HepG2 (cell line): ENCODE results near the gene TNKS1BP1. TPM values are rescaled to one million over a fixed set of nuclear protein-coding genes. Genes with fewer than 3 reads are reported as not detected.

Source experiments
- BCL6 ChIP-seq: IDR thresholded peaks from 2 replicates; pipeline ENCODE4 v1.6.1; 2016; ENCODE audit warnings: missing genetic modification reagents, missing compliant biosample characterization
- BHLHE40 ChIP-seq: IDR thresholded peaks from 2 replicates; pipeline ENCODE4 v1.6.1; 2011; ENCODE audit warnings: low read length, improper control_type of control experiment
- CHD2 ChIP-seq: IDR thresholded peaks from 2 replicates; pipeline ENCODE4 v1.6.1; 2011; ENCODE audit warnings: low read depth, low read length, improper control_type of control experiment
- FIP1L1 ChIP-seq: fragments of 200-400 bp; formaldehyde crosslinking; IDR thresholded peaks from 2 replicates; pipeline ENCODE4 v1.6.1; 2018; ENCODE audit warnings: low read depth, mild to moderate bottlenecking, low read length, moderate library complexity, borderline replicate concordance; ENCODE audit not compliant: insufficient read depth
- FOXA1 ChIP-seq, 2 experiments: fragments of 450-650 bp in 1 of 2; sonication (generic) in 1 of 2; formaldehyde crosslinking in 1 of 2; IDR thresholded peaks; 2 replicates each; pipeline versions ENCODE4 v1.4.0 to v1.6.1; 2016 to 2020; ENCODE audit warnings: missing genetic modification reagents in 1 of 2
- HMG20A ChIP-seq: IDR thresholded peaks from 2 replicates; pipeline ENCODE4 v1.6.1; 2016; ENCODE audit warnings: borderline replicate concordance
- JUN ChIP-seq: sonication (generic); formaldehyde crosslinking; IDR thresholded peaks from 2 replicates; pipeline ENCODE4 v1.4.0; 2020; ENCODE audit warnings: mild to moderate bottlenecking, missing genetic modification reagents
- KMT2B ChIP-seq: IDR thresholded peaks from 2 replicates; pipeline ENCODE4 v1.6.1; 2016; ENCODE audit warnings: missing genetic modification reagents, missing compliant biosample characterization
- MTA1 ChIP-seq: sonication (generic); formaldehyde crosslinking; IDR thresholded peaks from 2 replicates; pipeline ENCODE4 v1.4.0; 2020; ENCODE audit warnings: missing genetic modification reagents, mild to moderate bottlenecking, borderline replicate concordance
- ONECUT2 ChIP-seq: sonication (generic); formaldehyde crosslinking; IDR thresholded peaks from 2 replicates; pipeline ENCODE4 v1.4.0; 2020; ENCODE audit warnings: missing genetic modification reagents
- SATB2 ChIP-seq: sonication (generic); formaldehyde crosslinking; IDR thresholded peaks from 2 replicates; pipeline ENCODE4 v1.5.0; 2020; ENCODE audit warnings: missing genetic modification reagents
- YEATS2 ChIP-seq: sonication (generic); formaldehyde crosslinking; IDR thresholded peaks from 2 replicates; pipeline ENCODE4 v1.4.0; 2020; ENCODE audit warnings: missing genetic modification reagents, borderline replicate concordance
- ZNF331 ChIP-seq: sonication (generic); formaldehyde crosslinking; IDR thresholded peaks from 2 replicates; pipeline ENCODE4 v1.4.0; 2020; ENCODE audit warnings: missing genetic modification reagents
- ZNF34 ChIP-seq: sonication (generic); formaldehyde crosslinking; IDR thresholded peaks from 2 replicates; pipeline ENCODE4 v1.4.0; 2020; ENCODE audit warnings: mild to moderate bottlenecking, missing genetic modification reagents, borderline replicate concordance
- ZNF557 ChIP-seq: sonication (generic); formaldehyde crosslinking; IDR thresholded peaks from 2 replicates; pipeline ENCODE4 v1.4.0; 2020; ENCODE audit warnings: missing genetic modification reagents
- ZNF597 ChIP-seq: sonication (generic); formaldehyde crosslinking; IDR thresholded peaks from 2 replicates; pipeline ENCODE4 v1.5.0; 2020; ENCODE audit warnings: missing genetic modification reagents
- ZNF607 ChIP-seq: sonication (generic); formaldehyde crosslinking; IDR thresholded peaks from 2 replicates; pipeline ENCODE4 v1.5.1; 2020; ENCODE audit warnings: missing genetic modification reagents, mild to moderate bottlenecking, borderline replicate concordance
- ZNF674 ChIP-seq: sonication (generic); formaldehyde crosslinking; IDR thresholded peaks from 2 replicates; pipeline ENCODE4 v1.5.0; 2020; ENCODE audit warnings: low read depth, mild to moderate bottlenecking, missing genetic modification reagents
- ZNF713 ChIP-seq: sonication (generic); formaldehyde crosslinking; IDR thresholded peaks from 2 replicates; pipeline ENCODE4 v1.4.0; 2020; ENCODE audit warnings: mild to moderate bottlenecking, missing genetic modification reagents
- ZNF891 ChIP-seq: sonication (generic); formaldehyde crosslinking; IDR thresholded peaks from 2 replicates; pipeline ENCODE4 v1.5.0; 2020; ENCODE audit warnings: mild to moderate bottlenecking, missing genetic modification reagents
- polyA plus RNA-seq, 8 experiments: library from polyadenylated mRNA; depleted of rRNA in 3 of 8; stranded (reverse) in 7 of 8; unstranded in 1 of 8; fragments of >200 nt; fragmentation: Illumina TruSeq in 4 of 8; extraction: Trizol in 4 of 8; gene quantifications; 2 replicates each; pipeline versions ENCODE4 v1.2.1 to v1.2.3, GENCODE V29; 2011 to 2016; ENCODE audit warnings: low read depth in 4 of 8, missing spikeins in 1 of 8, mixed read lengths in 1 of 8; ENCODE audit not compliant: insufficient read depth in 1 of 8
- total RNA-seq, 5 experiments: library from RNA; depleted of rRNA; stranded (reverse); fragments of >200 nt; fragmentation: Illumina TruSeq; extraction: Trizol; gene quantifications; 2 replicates each; pipeline ENCODE4 v1.2.3, GENCODE V29; 2016; ENCODE audit warnings: low read depth in 1 of 5
- TF ChIP-seq, protein P1 (sequence below): sonication (generic); formaldehyde crosslinking; IDR thresholded peaks from 2 replicates; pipeline ENCODE4 v1.5.0; 2020; ENCODE audit warnings: missing genetic modification reagents
- TF ChIP-seq, protein P2 (sequence below): sonication (generic); formaldehyde crosslinking; IDR thresholded peaks from 2 replicates; pipeline ENCODE4 v1.4.0; 2020; ENCODE audit warnings: missing genetic modification reagents
- TF ChIP-seq, protein P3 (sequence below): sonication (generic); formaldehyde crosslinking; IDR thresholded peaks from 2 replicates; pipeline ENCODE4 v1.5.1; 2020; ENCODE audit warnings: missing genetic modification reagents, mild to moderate bottlenecking, borderline replicate concordance

Gene TNKS1BP1
- total and polyA plus RNA-seq, 2 of the 13 experiments (the other 11 are each of a cell fraction or from before 2014, with no cell fraction given): 13.7 to 15.0 TPM

DNA sequence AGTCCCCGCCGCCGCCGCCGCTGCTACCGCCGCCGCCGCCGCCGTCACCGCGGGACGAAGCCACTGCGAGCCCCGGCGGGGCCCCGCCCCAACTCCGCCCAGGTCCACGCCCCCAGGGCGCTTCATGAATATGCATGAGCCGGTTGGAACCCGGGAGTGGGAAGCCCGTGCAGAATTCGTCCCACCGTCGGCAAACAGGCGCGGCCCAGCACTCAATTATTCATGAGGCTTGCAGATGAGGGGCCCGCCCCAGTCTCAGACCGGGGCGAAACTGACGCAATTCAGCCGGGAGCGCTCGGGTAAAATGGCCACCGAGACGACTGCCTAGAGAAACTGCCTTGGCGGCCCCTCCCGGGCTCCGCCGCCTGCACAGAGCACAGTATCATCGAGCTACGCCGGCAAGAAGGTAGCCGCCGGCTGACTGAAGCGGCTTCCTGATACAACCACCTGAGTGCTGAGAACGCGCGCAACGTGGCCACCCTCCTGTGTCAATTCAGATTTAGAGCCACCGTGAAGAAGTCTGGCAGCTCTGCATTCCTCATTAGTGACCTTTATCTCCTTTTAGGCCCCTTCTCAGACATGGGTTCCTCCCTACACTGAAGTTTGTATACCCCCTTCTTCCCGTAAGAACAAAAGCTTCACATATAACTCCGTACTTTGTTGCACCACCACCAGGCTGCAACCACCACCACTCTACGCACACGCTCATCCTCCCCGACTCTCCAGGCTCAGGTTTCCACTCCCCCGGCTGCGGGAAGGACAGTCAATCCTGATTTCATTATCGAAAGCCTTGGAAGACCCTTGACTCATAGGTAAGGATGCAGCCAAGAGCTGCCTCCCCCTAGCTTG is at the start of gene TNKS1BP1 (continued):
- TF ChIP-seq ZNF674 (no peak), JUN (CRISPR knock-in tag) (no peak), HMG20A (CRISPR knock-in tag) (no peak), ZNF557 (no peak), YEATS2 (CRISPR knock-in tag) (no peak), BCL6 (CRISPR knock-in tag) (no peak), KMT2B (CRISPR knock-in tag) (no peak), ZNF331 (CRISPR knock-in tag) (0 out of 2 replicates have a peak, but pooled peaks have one; percentile 10), FOXA1 (IDR thresholded peaks at IDR 0.05) (no peak), FOXA1 (CRISPR knock-in tag; IDR thresholded peaks at IDR 0.05) (no peak), ZNF713 (CRISPR knock-in tag) (no peak), ZNF891 (CRISPR knock-in tag) (no peak), ZNF597 (CRISPR knock-in tag) (no peak), ZNF607 (no peak), BHLHE40 (no peak), ONECUT2 (no peak), MTA1 (CRISPR knock-in tag) (0 out of 2 replicates have a peak, but pooled peaks have one; percentile 14), ZNF34 (CRISPR knock-in tag) (no peak), CHD2 (no peak), SATB2 (no peak), FIP1L1 (peak; percentile 56; the same call in 1 of the 2 replicates)
- TF ChIP-seq, protein P1, sequence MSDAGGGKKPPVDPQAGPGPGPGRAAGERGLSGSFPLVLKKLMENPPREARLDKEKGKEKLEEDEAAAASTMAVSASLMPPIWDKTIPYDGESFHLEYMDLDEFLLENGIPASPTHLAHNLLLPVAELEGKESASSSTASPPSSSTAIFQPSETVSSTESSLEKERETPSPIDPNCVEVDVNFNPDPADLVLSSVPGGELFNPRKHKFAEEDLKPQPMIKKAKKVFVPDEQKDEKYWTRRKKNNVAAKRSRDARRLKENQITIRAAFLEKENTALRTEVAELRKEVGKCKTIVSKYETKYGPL (CRISPR knock-in tag): 0 out of 2 replicates have a peak, but pooled peaks have one; percentile 34
- TF ChIP-seq, protein P2, sequence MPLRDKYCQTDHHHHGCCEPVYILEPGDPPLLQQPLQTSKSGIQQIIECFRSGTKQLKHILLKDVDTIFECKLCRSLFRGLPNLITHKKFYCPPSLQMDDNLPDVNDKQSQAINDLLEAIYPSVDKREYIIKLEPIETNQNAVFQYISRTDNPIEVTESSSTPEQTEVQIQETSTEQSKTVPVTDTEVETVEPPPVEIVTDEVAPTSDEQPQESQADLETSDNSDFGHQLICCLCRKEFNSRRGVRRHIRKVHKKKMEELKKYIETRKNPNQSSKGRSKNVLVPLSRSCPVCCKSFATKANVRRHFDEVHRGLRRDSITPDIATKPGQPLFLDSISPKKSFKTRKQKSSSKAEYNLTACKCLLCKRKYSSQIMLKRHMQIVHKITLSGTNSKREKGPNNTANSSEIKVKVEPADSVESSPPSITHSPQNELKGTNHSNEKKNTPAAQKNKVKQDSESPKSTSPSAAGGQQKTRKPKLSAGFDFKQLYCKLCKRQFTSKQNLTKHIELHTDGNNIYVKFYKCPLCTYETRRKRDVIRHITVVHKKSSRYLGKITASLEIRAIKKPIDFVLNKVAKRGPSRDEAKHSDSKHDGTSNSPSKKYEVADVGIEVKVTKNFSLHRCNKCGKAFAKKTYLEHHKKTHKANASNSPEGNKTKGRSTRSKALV: peak; percentile 73; the same call in 1 of the 2 replicates
- TF ChIP-seq, protein P3, sequence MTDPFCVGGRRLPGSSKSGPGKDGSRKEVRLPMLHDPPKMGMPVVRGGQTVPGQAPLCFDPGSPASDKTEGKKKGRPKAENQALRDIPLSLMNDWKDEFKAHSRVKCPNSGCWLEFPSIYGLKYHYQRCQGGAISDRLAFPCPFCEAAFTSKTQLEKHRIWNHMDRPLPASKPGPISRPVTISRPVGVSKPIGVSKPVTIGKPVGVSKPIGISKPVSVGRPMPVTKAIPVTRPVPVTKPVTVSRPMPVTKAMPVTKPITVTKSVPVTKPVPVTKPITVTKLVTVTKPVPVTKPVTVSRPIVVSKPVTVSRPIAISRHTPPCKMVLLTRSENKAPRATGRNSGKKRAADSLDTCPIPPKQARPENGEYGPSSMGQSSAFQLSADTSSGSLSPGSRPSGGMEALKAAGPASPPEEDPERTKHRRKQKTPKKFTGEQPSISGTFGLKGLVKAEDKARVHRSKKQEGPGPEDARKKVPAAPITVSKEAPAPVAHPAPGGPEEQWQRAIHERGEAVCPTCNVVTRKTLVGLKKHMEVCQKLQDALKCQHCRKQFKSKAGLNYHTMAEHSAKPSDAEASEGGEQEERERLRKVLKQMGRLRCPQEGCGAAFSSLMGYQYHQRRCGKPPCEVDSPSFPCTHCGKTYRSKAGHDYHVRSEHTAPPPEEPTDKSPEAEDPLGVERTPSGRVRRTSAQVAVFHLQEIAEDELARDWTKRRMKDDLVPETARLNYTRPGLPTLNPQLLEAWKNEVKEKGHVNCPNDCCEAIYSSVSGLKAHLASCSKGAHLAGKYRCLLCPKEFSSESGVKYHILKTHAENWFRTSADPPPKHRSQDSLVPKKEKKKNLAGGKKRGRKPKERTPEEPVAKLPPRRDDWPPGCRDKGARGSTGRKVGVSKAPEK (CRISPR knock-in tag): no peak
